Muscle of leg (tissue), 11 donors: ENCODE data around the gene RBMS1. TPM values are rescaled to one million over a fixed set of nuclear protein-coding genes. Genes with fewer than 3 reads are reported as not detected.
"Not testable (repeated sequence)": the region's sequence is repeated elsewhere in the genome, so short reads cannot be mapped to it uniquely, and the experiment has no call there.

Experiments used
- DNase-seq: peaks from one replicate; pipeline ENCODE4 v3.0.0; 2013
- H3K27ac ChIP-seq: one replicate; pipeline ENCODE4 v1.5.1; 2013; ENCODE audit warnings: mild to moderate bottlenecking, low read length, control low read depth
- H3K27me3 ChIP-seq: one replicate; pipeline ENCODE4 v1.6.1; 2013; ENCODE audit warnings: low read length; ENCODE audit not compliant: control insufficient read depth, insufficient read depth
- H3K36me3 ChIP-seq: one replicate; pipeline ENCODE4 v1.6.1; 2013; ENCODE audit warnings: low read length; ENCODE audit not compliant: control insufficient read depth, insufficient read depth
- H3K4me1 ChIP-seq: one replicate; pipeline ENCODE4 v1.6.1; 2013; ENCODE audit warnings: low read length; ENCODE audit not compliant: control insufficient read depth, insufficient read depth
- H3K4me3 ChIP-seq: one replicate; pipeline ENCODE4 v1.5.1; 2013; ENCODE audit warnings: low read length, control low read depth
- H3K9me3 ChIP-seq: replicated peaks from 2 replicates; pipeline ENCODE4 v1.6.1; 2013; ENCODE audit warnings: low read depth, low read length; ENCODE audit not compliant: control insufficient read depth
- WGBS: methylation state at CpG from one replicate; pipeline ENCODE4 v1.1.5; 2013; ENCODE audit warnings: missing lambda C conversion rate; ENCODE audit not compliant: insufficient coverage; 5-methylcytosine and 5-hydroxymethylcytosine counted together
- polyA plus RNA-seq, 8 donors: library from polyadenylated mRNA; unstranded; fragments of 120-200 nt; gene quantifications; one replicate each; pipeline versions ENCODE4 v1.2.1 to v1.2.3, GENCODE V29; 2013; ENCODE audit warnings: inconsistent platforms in 1 of 8, low replicate concordance in 1 of 8; ENCODE audit not compliant: insufficient read length in 8 of 8, insufficient read depth in 1 of 8
- total RNA-seq: library from RNA; stranded (reverse); fragments of 120-200 nt; gene quantifications from one replicate; pipeline ENCODE4 v1.2.4, GENCODE V29; 2013

The RBMS1 gene
- total and polyA plus RNA-seq, 9 donors, result 41.4 to 71.7 (median 56.6) TPM

DNA sequence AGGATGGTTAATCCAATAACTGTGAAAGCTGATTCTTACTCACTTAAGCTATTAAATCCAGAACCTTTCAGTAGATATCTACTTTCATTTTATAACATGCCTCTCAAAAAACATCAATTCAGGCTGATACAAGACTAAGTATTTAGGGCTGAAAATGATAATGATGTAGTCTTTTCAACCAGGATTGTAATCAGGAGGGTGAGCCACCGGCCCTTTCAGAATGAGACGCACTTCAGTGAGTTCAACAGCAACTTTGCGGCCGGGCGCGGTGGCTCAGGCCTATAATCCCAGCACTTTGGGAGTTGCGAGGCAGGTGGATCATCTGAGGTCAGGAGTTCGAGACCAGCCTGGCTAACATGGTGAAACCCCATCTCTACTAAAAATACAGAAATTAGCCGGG is 30.4 kb downstream of the RBMS1 start:
- no peak for DNase-seq
- H3K4me1 ChIP-seq, result no peaks in the 10 kb centered on the region

DNA sequence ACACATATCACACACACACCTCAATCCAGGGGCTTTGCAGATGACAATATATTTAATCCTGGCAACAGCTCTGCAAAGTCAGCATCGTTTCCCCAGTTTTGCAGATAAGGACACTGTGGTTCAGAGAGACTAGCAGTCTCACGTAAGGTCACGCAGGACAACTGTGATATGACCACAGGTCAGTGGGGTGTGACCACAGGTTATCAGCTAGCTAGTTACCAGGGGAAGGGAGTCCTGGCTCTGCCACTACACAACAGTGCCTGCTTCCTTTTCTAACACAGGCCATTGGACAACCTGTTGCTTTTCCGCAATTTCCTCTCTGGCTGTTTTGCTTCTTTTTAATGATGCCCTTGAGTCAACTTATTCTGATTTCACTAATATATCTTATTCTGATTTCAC is 33.3 kb downstream of the RBMS1 start:
- DNase-seq, result no peak
- H3K4me3 ChIP-seq, result no peak overlapping the region
- peaks cover 2% of the 10 kb centered on the region for H3K36me3 ChIP-seq
- H3K4me1 ChIP-seq, result no peaks in the 10 kb centered on the region
- H3K9me3 ChIP-seq, result no peaks in the 10 kb centered on the region
- H3K27me3 ChIP-seq, result no peaks in the 10 kb centered on the region
- 76% methylated on average over 2 of the region's 4 CpGs for WGBS
- no peak overlapping the region for H3K27ac ChIP-seq

More for the DNA sequence above, 30.4 kb downstream of the RBMS1 start:
- Histone ChIP-seq H3K27me3 (no peaks in the 10 kb centered on the region), H3K27ac (no peak overlapping the region), H3K9me3 (no peaks in the 10 kb centered on the region), H3K4me3 (no peak overlapping the region), H3K36me3 (peaks cover 2% of the 10 kb centered on the region)
- WGBS, result 94% methylated on average over 6 of the region's 9 CpGs

DNA sequence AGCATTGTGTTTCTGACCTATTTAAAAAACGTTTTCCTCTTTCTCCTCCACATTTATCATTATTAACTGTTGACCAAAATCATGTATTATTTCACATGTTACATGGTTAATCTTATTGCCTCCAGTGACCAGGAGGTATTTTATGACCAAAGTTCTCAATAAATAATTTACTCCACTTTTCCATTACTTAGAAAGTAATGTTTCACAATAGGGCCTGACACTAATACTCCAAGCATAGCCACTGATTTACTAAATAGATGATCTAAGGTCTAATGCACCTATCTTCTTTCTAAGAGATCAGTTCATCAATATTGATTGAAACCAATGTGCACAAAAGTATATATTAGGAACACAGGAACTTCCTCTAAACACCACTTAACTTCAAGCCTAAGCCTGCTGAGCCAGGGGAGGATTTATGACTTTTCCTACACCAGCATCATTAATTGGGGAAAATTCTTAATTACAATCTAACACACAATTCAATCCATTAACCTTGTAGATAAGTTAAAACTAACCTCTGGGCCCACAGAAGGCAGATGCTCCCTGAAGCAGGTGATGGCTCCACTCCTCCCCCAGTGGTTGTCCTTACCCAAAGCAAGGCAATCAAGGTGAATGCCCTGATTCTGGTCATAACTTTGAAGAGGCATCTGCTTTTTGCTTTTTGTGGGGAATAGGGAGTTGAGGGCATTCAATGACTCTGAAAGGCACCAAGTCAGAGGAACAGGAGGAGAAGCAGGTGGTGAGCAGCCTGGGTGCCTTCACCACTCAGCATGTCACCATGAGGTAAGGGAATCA is 33.9 kb downstream of the RBMS1 start:
- no peak overlapping the region for H3K4me3 ChIP-seq
- H3K4me1 ChIP-seq, result no peaks in the 10 kb centered on the region
- H3K9me3 ChIP-seq, result no peaks in the 10 kb centered on the region
- H3K36me3 ChIP-seq, result peaks cover 2% of the 10 kb centered on the region
- H3K27ac ChIP-seq, result no peak overlapping the region
- no CpG with 5 or more reads among the region's 1 CpG for WGBS
- no peaks in the 10 kb centered on the region for H3K27me3 ChIP-seq
- no peak for DNase-seq

DNA sequence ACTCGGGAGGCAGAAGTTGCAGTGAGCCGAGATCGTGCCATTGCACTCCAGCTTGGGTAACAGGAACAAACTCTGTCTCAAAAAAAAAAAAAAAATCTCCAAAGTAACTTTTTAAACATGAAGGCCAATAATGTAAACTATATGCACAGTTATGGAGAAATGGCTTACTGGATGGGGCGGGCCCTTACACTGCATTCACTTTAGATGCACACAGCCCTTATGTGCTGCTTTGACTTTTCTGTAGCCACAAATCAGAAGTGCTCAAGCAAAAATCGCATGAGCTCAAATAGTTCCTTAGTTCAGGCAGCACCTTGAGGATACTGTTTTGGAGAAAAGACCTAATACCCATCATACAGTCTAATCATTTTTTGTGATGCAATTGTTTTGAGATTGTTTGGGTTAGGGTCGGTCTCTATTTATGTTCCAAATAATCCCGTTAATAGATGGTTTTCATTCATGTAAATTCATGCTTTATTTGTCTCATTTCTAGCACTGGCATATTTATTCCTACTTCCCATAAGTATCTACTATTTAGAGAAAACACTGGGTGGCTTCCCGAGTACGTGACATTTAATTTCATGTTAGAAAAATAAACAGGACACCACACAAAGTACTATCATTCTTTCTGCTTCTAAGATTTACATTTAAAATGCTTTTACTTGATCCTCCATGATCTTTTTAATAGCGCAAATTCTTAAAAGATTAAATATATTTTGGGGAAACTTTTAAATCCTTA is 34.7 kb downstream of the RBMS1 start:
- no peaks in the 10 kb centered on the region for H3K27me3 ChIP-seq
- no peak overlapping the region for H3K27ac ChIP-seq
- WGBS, result no CpG with 5 or more reads among the region's 10 CpGs
- H3K4me3 ChIP-seq, result no peak overlapping the region
- H3K9me3 ChIP-seq, result no peaks in the 10 kb centered on the region
- peaks cover 2% of the 10 kb centered on the region for H3K36me3 ChIP-seq
- DNase-seq, result no peak
- no peaks in the 10 kb centered on the region for H3K4me1 ChIP-seq

DNA sequence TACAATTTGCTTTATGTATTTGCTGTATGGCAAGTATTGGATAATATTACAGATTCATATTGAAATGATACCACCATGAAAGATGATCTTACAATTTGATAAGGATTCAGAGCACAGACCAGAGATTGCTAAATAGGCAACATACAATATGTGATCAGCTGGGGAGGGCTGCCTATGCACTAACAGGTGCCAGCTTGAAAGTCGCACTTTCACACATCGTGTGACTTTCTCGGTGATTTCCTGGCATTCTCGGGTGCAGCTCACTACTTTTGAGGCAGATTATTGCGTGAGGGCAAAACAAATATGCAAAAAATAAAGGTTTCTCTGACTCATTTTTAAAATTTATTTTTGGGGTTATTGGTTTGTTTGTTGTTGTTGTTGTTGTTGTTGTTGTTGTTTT is 36.0 kb downstream of the RBMS1 start:
- no peak overlapping the region for H3K4me3 ChIP-seq
- no peak for DNase-seq
- H3K4me1 ChIP-seq, result no peaks in the 10 kb centered on the region
- H3K27me3 ChIP-seq, result no peaks in the 10 kb centered on the region
- WGBS, result 100% methylated on average over 2 of the region's 5 CpGs
- H3K9me3 ChIP-seq, result no peaks in the 10 kb centered on the region
- no peak overlapping the region for H3K27ac ChIP-seq
- H3K36me3 ChIP-seq, result peaks cover 2% of the 10 kb centered on the region

DNA sequence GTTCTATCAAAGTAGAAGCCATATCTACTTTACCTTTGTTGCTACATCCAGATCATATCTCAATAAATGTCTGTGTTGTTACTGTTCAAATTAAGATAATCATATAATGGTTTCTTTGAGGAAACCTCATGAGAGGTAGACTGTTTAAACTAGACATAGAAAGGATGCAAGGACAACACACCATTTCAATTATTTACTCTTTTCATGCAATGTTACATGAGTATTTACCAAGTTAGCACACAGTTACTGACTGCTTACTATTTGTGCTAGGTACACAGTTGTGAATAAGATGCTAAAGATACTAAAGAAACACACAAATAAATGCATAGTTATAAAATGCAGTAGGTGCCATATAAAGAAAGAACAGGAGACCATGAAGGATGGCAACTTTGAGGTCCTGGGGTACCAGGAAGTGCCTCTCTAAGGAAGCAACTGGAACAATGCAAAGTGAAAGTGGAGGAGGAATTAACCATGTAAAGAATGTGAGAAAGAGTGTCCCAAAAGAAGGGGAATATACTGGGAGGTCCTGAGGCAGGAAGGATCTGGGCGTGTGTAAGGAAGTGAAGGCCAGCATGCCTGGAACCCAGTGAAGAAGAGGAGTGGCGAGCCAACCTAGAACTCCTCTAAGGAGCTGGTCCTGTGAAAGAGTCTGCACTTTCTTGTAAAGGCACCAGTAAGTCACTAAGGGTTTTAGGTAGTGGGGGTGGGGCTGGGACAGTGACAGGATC is 39.4 kb downstream of the RBMS1 start:
- no peak for DNase-seq
- H3K27ac ChIP-seq, result no peak overlapping the region
- no peaks in the 10 kb centered on the region for H3K4me1 ChIP-seq
- no peaks in the 10 kb centered on the region for H3K9me3 ChIP-seq
- WGBS, result 68% methylated on average over 2 of the region's 2 CpGs
- peaks cover 2% of the 10 kb centered on the region for H3K36me3 ChIP-seq
- no peaks in the 10 kb centered on the region for H3K27me3 ChIP-seq
- H3K4me3 ChIP-seq, result no peak overlapping the region

DNA sequence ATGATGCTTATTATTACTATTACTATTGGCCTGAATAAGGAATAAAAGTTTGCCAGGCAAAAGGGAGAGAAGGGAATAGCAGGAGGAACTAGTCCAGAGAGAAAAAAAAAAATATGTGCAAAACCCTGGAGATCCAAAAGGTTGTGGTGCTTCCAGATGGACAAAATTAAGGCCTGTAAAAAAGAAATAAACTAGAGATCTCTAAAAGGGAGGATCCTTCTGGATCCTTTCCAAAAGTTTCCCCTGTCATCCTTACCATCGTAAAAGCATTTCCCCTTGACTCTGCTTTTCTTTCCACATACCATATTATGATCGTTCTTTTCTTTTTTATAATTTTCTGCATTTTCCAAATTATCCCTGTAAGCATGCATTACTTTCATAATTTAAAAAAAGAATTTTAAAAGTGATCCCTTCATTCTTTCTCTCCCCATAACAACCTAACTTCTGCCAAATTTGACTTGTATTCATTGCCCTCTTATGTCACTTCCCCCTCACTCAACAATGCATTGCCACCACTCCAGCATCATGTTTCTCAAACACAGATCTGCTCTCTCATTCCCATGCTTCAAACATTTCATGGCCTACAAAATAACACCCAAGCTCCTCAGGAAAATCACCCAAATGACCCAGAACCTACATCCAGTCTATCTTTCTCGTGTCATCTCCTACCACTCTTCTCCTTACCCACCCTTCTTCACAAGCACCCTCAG is 40.3 kb downstream of the RBMS1 start:
- H3K9me3 ChIP-seq, result no peaks in the 10 kb centered on the region
- 57% methylated on average over 1 of the region's 3 CpGs for WGBS
- no peak overlapping the region for H3K4me3 ChIP-seq
- H3K27me3 ChIP-seq, result no peaks in the 10 kb centered on the region
- no peak for DNase-seq
- no peak overlapping the region for H3K27ac ChIP-seq
- H3K36me3 ChIP-seq, result peaks cover under 1% of the 10 kb centered on the region
- H3K4me1 ChIP-seq, result no peaks in the 10 kb centered on the region

DNA sequence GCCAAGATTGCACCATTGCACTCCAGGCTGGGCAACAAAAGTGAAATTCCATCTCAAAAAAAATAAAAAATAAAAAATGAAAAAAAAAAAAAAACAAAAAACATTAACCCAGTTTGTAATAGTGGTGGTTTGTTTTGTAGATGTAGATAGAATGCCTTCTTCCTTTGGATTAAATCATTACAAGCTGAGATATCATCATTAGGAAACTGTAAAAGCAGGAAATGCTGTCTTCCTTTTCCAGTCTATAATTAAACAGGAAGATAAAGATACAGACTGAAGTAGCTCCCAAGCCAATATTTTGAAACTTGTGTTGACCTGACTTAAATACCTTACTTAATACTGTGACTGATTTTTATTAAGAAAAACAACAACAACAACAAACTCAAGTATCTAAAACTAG is 43.1 kb downstream of the RBMS1 start:
- Histone ChIP-seq H3K9me3 (no peaks in the 10 kb centered on the region), H3K4me1 (no peaks in the 10 kb centered on the region), H3K36me3 (peaks cover 5% of the 10 kb centered on the region), H3K27me3 (no peaks in the 10 kb centered on the region), H3K27ac (no peak overlapping the region), H3K4me3 (no peak overlapping the region)
- no peak for DNase-seq

DNA sequence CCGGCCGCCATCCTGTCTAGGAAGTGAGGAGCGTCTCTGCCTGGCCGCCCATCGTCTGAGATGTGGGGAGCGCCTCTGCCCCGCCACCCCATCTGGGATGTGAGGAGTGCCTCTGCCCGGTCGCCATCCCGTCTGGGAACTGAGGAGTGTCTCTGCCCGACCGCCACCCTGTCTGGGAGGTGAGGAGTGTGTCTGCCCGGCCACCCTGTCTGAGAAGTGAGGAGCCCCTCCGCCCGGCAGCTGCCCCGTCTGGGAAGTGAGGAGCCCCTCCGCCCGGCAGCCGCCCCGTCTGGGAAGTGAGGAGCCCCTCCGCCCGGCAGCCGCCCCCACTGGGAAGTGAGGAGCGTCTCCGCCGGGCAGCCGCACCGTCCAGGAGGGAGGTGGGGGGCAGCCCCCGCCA is 44.8 kb downstream of the RBMS1 start:
- H3K36me3 ChIP-seq, H3K4me1 ChIP-seq, H3K4me3 ChIP-seq, DNase-seq, H3K27me3 ChIP-seq, H3K27ac ChIP-seq, H3K9me3 ChIP-seq: not testable (repeated sequence)
- 100% methylated on average over 8 of the region's 29 CpGs for WGBS

DNA sequence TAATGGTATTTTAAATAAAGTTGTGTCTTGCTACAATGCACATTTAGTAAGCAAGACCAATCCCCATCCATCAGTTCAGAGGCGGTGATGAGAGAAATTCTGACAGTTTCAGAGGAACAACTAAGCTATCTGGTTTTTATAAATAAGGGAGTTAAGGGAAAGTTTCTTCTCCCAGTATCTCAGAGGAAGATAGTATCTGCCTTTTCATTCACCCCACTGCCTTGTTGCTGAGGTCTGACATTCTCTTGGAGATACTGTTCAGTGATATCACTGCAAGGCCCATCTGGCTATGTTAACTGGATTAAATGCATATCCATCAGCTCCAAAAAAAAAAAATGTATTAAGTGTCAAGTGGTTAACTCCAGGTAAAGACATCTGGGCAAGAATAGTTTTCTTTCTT is 47.9 kb downstream of the RBMS1 start:
- no peak overlapping the region for H3K27ac ChIP-seq
- no CpG with 5 or more reads among the region's 1 CpG for WGBS
- H3K4me1 ChIP-seq, result no peaks in the 10 kb centered on the region
- no peaks in the 10 kb centered on the region for H3K27me3 ChIP-seq
- no peak overlapping the region for H3K4me3 ChIP-seq
- no peak for DNase-seq
- peaks cover 4% of the 10 kb centered on the region for H3K9me3 ChIP-seq
- peaks cover 5% of the 10 kb centered on the region for H3K36me3 ChIP-seq
